Ascending aorta (tissue), 2 donors: ENCODE measurements around the gene CTSE. TPM values are rescaled to one million over a fixed set of nuclear protein-coding genes. Genes with fewer than 3 reads are reported as not detected.

Experiments
- DNase-seq, 2 donors: peaks; one replicate each; pipeline ENCODE4 v3.0.0-alpha.2; 2019; ENCODE audit warnings: low spot score in 2 of 2
- H3K27ac ChIP-seq, 2 donors: fragments of 200-600 bp; sonication (generic); one replicate each; pipeline ENCODE4 v1.5.1; 2016 to 2017; ENCODE audit warnings: mild to moderate bottlenecking in 1 of 2
- H3K27me3 ChIP-seq: fragments of 200-600 bp; sonication (generic); one replicate; pipeline ENCODE4 v1.5.1; 2017
- H3K36me3 ChIP-seq, 2 donors: fragments of 200-600 bp; sonication (generic); one replicate each; pipeline ENCODE4 v1.5.1; 2016
- H3K4me1 ChIP-seq, 2 donors: fragments of 200-600 bp; sonication (generic); one replicate each; pipeline ENCODE4 v1.5.1; 2016 to 2017; ENCODE audit warnings: mild to moderate bottlenecking in 1 of 2
- H3K4me3 ChIP-seq, 2 donors: fragments of 200-600 bp; sonication (generic); one replicate each; pipeline ENCODE4 v1.5.1; 2016 to 2017; ENCODE audit warnings: mild to moderate bottlenecking in 1 of 2
- H3K9me3 ChIP-seq, 2 donors: fragments of 200-600 bp; sonication (generic); one replicate each; pipeline ENCODE4 v1.5.1; 2016
- intact Hi-C: fragments of 100-400 bp; cut with DNase I; formaldehyde crosslinking; loops from one replicate; pipeline ENCODE4 v1.15.1; 2023
- total RNA-seq: library from RNA; depleted of rRNA; stranded (reverse); fragments of >200 nt; gene quantifications from one replicate; pipeline ENCODE4 v1.1.0, GENCODE V29; 2016
- TF ChIP-seq, protein P1 (sequence below), 3 experiments: fragments of 200-600 bp in 2 of 3; fragments of 450-650 bp in 1 of 3; sonication (generic) in 2 of 3; IDR thresholded peaks; one replicate each; pipeline ENCODE4 v1.5.1; 2016 to 2019; ENCODE audit warnings: antibody characterized with exemption in 3 of 3, mild to moderate bottlenecking in 1 of 3, moderate library complexity in 1 of 3

The CTSE gene
- total RNA-seq, 1 donor from 2014 or later = not detected

DNA sequence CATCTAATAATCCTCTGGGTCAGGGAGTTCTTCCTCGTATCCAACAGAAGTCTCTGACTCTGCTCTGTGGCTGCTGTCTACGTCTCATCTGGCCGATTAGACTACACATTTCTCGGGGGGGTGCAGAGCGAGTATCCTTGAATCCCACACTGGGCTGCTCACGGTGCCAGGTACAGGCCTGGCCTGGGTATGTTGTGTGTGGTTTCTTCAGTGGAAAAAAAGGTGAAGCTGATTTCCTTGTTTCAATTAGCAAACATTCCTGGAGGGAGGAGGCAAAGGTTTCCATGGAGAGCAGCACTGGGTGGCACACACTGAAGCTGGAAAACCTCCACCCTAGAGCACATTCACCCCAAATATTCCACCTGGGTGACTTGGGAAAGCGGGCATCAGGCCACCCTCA lies 18.5 kb downstream of the CTSE start:
- no peak for DNase-seq
- Histone ChIP-seq H3K4me3 (no peak overlapping the region), H3K9me3 (no peaks in the 10 kb centered on the region), H3K27me3 (no peaks in the 10 kb centered on the region), H3K4me1 (peaks cover 15 to 17% of the 10 kb centered on the region in 2 donors), H3K36me3 (no peaks in the 10 kb centered on the region), H3K27ac (no peak overlapping the region)
- TF ChIP-seq, protein P1, sequence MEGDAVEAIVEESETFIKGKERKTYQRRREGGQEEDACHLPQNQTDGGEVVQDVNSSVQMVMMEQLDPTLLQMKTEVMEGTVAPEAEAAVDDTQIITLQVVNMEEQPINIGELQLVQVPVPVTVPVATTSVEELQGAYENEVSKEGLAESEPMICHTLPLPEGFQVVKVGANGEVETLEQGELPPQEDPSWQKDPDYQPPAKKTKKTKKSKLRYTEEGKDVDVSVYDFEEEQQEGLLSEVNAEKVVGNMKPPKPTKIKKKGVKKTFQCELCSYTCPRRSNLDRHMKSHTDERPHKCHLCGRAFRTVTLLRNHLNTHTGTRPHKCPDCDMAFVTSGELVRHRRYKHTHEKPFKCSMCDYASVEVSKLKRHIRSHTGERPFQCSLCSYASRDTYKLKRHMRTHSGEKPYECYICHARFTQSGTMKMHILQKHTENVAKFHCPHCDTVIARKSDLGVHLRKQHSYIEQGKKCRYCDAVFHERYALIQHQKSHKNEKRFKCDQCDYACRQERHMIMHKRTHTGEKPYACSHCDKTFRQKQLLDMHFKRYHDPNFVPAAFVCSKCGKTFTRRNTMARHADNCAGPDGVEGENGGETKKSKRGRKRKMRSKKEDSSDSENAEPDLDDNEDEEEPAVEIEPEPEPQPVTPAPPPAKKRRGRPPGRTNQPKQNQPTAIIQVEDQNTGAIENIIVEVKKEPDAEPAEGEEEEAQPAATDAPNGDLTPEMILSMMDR (IDR thresholded peaks at IDR 0.05) = no peak
- intact Hi-C loops = no loop called here

DNA sequence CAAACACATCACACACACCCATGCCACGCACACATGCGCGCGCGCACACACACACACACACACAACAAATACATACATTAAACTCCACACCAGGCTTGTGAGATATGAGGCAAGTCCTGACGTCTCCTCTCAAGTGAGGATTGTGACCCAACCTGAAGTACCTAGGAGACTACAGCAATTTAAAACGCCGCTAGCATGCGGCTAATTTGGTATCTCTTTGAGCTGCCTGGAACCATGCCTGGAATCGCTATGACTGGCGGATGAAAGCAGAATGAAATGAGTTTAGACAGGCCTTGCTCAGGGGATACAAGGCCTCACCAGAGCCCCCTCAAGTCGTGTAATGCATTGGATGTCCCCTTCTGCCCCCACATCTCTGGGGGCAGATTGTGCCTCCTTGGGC lies 18.9 kb downstream of the CTSE start:
- H3K4me1 ChIP-seq = peaks cover 15 to 17% of the 10 kb centered on the region in 2 donors
- intact Hi-C loops = no loop called here
- no peaks in the 10 kb centered on the region for H3K27me3 ChIP-seq
- H3K36me3 ChIP-seq = no peaks in the 10 kb centered on the region
- DNase-seq = no peak
- H3K4me3 ChIP-seq = no peak overlapping the region
- TF ChIP-seq, protein P1 (IDR thresholded peaks at IDR 0.05) = no peak
- no peak overlapping the region for H3K27ac ChIP-seq
- no peaks in the 10 kb centered on the region for H3K9me3 ChIP-seq

GRCh38 chr1:206003854-206004800 lies 19.6 kb downstream of the CTSE start:
- TF ChIP-seq, protein P1 (IDR thresholded peaks at IDR 0.05) = no peak
- intact Hi-C loops = no loop called here
- Histone ChIP-seq H3K27ac (peak overlapping the region; percentile 50 to 58), H3K9me3 (no peaks in the 10 kb centered on the region), H3K4me3 (no peak overlapping the region), H3K27me3 (no peaks in the 10 kb centered on the region), H3K36me3 (no peaks in the 10 kb centered on the region), H3K4me1 (peaks cover 15 to 17% of the 10 kb centered on the region in 2 donors)
- no peak for DNase-seq

DNA sequence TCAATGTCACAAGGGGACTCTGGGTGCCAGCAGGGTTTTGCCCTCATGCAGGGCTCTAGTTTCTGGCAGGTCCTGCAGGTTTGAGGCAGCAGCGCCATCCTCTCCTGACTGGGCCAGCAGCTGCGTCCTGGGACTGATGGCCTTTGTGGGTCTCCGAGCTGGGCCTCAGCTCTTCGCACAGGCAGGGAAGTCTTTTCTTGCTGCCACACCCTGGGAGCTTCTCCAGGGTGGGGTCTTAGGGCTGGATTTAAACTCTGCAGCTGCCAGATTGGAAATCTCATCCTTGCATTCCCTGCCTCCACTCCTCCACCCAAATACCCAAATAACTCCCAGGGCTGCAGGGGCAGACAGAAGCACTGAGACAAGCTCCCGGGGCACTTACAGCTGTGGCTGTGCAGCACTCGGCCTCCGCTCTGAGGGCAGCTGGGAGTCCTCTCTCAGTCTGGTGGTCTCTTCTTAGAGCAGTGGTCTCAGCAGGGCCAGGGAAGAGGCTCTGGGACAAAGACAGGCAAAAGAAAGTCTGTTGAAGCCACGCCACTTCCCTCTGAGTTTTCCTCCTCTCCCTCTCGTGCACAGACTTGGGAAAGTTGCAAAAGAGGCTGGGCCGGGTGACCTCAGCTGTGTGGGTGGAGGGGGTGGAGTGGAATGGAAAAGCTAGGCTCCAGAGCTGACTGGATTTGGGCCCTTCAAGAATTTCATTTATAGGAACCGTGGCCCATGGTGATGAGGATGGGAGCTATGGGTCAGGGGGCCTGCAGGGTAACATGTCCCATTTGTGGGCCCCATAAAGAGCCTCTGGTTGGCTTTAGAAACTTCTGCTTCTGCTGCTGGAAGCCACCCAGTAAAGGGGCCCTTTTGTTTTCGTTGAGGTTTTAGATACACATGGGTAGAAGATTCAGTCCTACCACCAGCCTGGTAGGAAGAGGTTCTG lies 20.6 kb downstream of the CTSE start, which contains the start of gene RAB7B:
TSS of gene RAB7B (minus strand) at position 525 of the 931 bp plus-strand sequence. CDS start 9,260 bp downstream, outside the sequence.
- peak within 1 kb of the TSS; percentile 44 to 54 for H3K4me3 ChIP-seq
- intact Hi-C loops = no loop called here
- peak within 1 kb of the TSS; percentile 50 to 58 for H3K27ac ChIP-seq
- TF ChIP-seq, protein P1 (IDR thresholded peaks at IDR 0.05) = no peak
- peak in 1 of 2 donors; percentile 83 for DNase-seq
- H3K27me3 ChIP-seq = no peaks in the 10 kb centered on the region
- H3K36me3 ChIP-seq = no peaks in the 10 kb centered on the region
- peaks cover 15 to 17% of the 10 kb centered on the region in 2 donors for H3K4me1 ChIP-seq
- no peaks in the 10 kb centered on the region for H3K9me3 ChIP-seq

- intact Hi-C loops = no loop called here
- H3K36me3 ChIP-seq = no peaks in the 10 kb centered on the region
- DNase-seq = no peak
- TF ChIP-seq, protein P1 (IDR thresholded peaks at IDR 0.05) = no peak
- H3K9me3 ChIP-seq = no peaks in the 10 kb centered on the region
- peaks cover 15 to 17% of the 10 kb centered on the region in 2 donors for H3K4me1 ChIP-seq
- H3K27me3 ChIP-seq = no peaks in the 10 kb centered on the region
- H3K4me3 ChIP-seq = peak overlapping the region in 1 of 2 donors; percentile 54
- peak overlapping the region in 1 of 2 donors; percentile 50 for H3K27ac ChIP-seq
Measured at GRCh38 chr1:206002160-206002559, 21.5 kb downstream of the CTSE start.
